ENCODE results near the gene FBL. TPM values are rescaled to one million over a fixed set of nuclear protein-coding genes. Genes with fewer than 3 reads are reported as not detected.

Gene FBL
- polyA plus RNA-seq, 1 experiment, result 372 TPM

DNA sequence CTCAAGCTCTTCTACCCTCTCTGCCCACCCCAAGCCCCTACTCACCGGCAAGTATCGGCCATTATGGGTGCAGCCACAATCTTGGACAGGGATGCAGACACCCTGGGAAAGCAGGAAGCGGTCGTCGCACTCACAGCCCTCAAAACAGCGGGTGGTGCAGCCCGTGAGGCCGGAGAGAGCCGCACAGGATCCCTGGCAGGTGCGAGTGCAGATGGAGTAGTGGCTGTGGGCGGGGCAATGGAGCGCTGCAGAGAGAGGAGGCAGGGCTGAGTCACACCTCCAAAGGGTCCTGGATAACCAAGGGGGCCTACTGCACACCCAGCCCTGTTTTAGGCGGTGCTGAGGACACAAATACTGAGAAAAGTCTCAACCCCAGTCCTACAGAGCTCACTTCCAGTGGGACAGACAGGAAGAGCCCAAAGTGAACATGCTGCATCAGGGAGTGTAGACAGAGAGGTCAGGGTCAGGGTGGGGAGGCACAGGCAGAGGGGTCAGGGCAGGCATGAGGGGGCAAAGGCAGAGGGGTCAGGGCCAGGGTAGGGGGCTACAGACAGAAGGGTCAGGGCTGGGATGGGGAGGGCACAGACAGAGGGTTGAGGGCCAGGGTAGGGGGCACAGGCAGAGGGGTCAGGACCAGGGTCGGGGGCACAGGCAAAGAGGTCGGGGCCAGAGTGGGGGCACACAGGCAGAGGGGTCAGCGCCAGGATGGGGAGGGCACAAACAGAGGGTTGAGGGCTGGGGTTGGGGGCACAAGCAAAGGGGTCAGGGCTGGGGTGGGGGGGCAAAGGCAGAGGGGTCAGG lies 24.2 kb upstream of the FBL start:
- Histone ChIP-seq H3K36me3 (ENCODE audit: control insufficient read depth, insufficient read depth, low read length) (no peaks in the 10 kb centered on the region), H3K4me3 (ENCODE audit: low read depth, low read length) (no peak overlapping the region), H3K27me3 (ENCODE audit: control insufficient read depth, insufficient read depth, low read length) (no peaks in the 10 kb centered on the region)
- POLR2A ChIA-PET, result no interaction called here
- TF ChIP-seq, protein P1, sequence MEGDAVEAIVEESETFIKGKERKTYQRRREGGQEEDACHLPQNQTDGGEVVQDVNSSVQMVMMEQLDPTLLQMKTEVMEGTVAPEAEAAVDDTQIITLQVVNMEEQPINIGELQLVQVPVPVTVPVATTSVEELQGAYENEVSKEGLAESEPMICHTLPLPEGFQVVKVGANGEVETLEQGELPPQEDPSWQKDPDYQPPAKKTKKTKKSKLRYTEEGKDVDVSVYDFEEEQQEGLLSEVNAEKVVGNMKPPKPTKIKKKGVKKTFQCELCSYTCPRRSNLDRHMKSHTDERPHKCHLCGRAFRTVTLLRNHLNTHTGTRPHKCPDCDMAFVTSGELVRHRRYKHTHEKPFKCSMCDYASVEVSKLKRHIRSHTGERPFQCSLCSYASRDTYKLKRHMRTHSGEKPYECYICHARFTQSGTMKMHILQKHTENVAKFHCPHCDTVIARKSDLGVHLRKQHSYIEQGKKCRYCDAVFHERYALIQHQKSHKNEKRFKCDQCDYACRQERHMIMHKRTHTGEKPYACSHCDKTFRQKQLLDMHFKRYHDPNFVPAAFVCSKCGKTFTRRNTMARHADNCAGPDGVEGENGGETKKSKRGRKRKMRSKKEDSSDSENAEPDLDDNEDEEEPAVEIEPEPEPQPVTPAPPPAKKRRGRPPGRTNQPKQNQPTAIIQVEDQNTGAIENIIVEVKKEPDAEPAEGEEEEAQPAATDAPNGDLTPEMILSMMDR (IDR thresholded peaks at IDR 0.05; ENCODE audit: insufficient read depth, low read depth, low read length), result no peak
- no peak for DNase-seq (ENCODE audit: low read depth)
- CTCF ChIA-PET, result no interaction called here

DNA sequence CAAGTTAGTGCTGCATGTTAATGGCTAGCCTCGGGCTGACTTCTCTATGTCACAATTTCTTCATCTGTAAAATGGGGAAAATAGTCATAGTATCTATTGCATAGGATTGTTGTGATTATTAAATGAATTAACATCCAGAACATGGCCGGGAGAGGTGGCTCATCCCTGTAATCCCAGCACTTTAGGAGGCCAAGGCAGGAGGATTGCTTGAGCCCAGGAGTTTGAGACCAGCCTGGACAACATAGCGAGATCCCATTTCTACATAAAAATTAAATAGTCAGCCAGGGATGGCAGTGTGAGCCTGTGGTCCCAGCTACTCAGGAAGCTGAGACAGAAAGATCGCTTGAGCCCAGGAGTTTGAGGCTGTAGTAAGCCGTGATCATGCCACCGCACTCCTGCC lies 21.8 kb upstream of the FBL start:
- POLR2A ChIA-PET, result no interaction called here
- DNase-seq (ENCODE audit: low read depth), result no peak
- CTCF ChIA-PET, result interaction anchor here (1.2 kb wide), 1 partner anchor 25 kb away, joined by 4 read pairs; no protein-coding TSS in a partner anchor
- Histone ChIP-seq H3K36me3 (ENCODE audit: control insufficient read depth, insufficient read depth, low read length) (no peaks in the 10 kb centered on the region), H3K4me3 (ENCODE audit: low read depth, low read length) (no peak overlapping the region), H3K27me3 (ENCODE audit: control insufficient read depth, insufficient read depth, low read length) (no peaks in the 10 kb centered on the region)
- TF ChIP-seq, protein P1 (IDR thresholded peaks at IDR 0.05; ENCODE audit: insufficient read depth, low read depth, low read length), result no peak

DNA sequence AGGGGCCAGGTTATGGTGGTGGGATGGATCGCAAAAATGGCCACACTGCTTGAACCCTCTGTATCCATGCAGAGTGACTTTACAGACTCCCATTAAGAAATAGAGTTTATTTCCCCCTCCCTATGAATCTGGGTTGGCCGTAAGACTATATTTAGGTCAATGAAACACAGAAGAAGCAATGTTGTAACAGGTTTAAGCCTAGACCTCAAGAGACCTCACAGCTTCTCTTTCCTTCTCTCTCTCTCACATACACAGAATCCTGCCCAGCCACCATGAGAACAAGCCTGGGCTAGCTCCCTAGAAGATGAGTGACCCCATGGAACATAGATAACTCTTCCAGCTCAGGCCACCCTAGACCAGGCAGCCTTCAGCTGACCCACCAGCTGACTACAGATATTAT lies 21.0 kb upstream of the FBL start:
- no peaks in the 10 kb centered on the region for H3K36me3 ChIP-seq (ENCODE audit: control insufficient read depth, insufficient read depth, low read length)
- POLR2A ChIA-PET, result no interaction called here
- no peak for DNase-seq (ENCODE audit: low read depth)
- no peak overlapping the region for H3K4me3 ChIP-seq (ENCODE audit: low read depth, low read length)
- TF ChIP-seq, protein P1 (IDR thresholded peaks at IDR 0.05; ENCODE audit: insufficient read depth, low read depth, low read length), result no peak
- no peaks in the 10 kb centered on the region for H3K27me3 ChIP-seq (ENCODE audit: control insufficient read depth, insufficient read depth, low read length)
- CTCF ChIA-PET, result no interaction called here

DNA sequence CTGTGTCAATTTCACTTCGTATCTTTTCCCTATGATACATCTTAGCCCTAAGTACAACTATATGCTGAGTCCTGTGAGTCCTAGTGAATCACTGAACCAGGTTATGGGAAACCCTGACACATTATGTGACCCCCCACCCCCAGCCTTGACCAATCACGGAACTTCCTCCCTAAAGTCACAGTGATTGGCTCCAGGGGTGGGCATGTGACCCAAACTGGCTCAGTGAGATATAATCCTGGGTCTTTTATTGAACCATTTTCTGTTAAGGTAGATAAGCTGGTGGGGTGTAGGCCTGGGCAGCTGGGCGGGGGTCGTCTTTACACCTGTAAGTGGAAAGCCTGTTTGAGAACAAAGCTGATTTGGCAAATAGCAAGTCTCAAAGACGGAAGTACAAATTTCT lies 19.8 kb upstream of the FBL start:
- POLR2A ChIA-PET, result no interaction called here
- no peaks in the 10 kb centered on the region for H3K36me3 ChIP-seq (ENCODE audit: control insufficient read depth, insufficient read depth, low read length)
- CTCF ChIA-PET, result no interaction called here
- no peaks in the 10 kb centered on the region for H3K27me3 ChIP-seq (ENCODE audit: control insufficient read depth, insufficient read depth, low read length)
- TF ChIP-seq, protein P1 (IDR thresholded peaks at IDR 0.05; ENCODE audit: insufficient read depth, low read depth, low read length), result no peak
- no peak overlapping the region for H3K4me3 ChIP-seq (ENCODE audit: low read depth, low read length)
- DNase-seq (ENCODE audit: low read depth), result no peak

DNA sequence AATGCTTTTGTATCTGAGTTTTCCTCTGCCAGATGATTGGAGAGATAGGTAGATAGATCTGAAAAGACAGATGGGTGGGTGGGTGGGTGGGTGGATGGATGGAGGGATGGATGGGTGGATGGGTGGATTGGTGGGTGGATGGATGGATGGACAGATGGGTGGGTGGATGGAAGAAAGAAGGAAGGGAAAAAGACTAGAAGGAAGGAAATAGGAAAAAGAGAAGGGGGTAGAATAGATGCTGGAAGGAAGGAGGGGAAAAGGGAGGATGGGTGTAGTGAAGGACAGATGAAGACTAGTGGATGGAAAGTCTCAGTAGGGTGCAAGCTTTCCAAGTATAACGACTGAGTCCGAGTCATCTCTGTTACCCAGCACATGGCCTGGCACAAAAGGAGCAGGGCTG lies 19.0 kb upstream of the FBL start:
- no peaks in the 10 kb centered on the region for H3K36me3 ChIP-seq (ENCODE audit: control insufficient read depth, insufficient read depth, low read length)
- H3K27me3 ChIP-seq (ENCODE audit: control insufficient read depth, insufficient read depth, low read length), result no peaks in the 10 kb centered on the region
- TF ChIP-seq, protein P1 (IDR thresholded peaks at IDR 0.05; ENCODE audit: insufficient read depth, low read depth, low read length), result no peak
- CTCF ChIA-PET, result no interaction called here
- H3K4me3 ChIP-seq (ENCODE audit: low read depth, low read length), result no peak overlapping the region
- POLR2A ChIA-PET, result no interaction called here
- DNase-seq (ENCODE audit: low read depth), result no peak

Data from BJ (cell line).